NCI-H1092 (cell line): ENCODE measurements around the gene BTLA.
"Not testable (repeated sequence)": the region's sequence is repeated elsewhere in the genome, so short reads cannot be mapped to it uniquely, and the experiment has no call there.

Source experiments
- DNase-seq: peaks from one replicate; lab custom pipeline; 2025; lab: John Stamatoyannopoulos, UW

Gene BTLA

GRCh38 chr3:112498914-112499711 lies at the start of gene BTLA:
Gene BTLA, minus strand, starts transcription at chr3:112499472. Its CDS starts 114 bp downstream, at chr3:112499358.
- no peak for DNase-seq

- DNase-seq, result no peak
Measured at GRCh38 chr3:112546216-112546759, 47.0 kb upstream of the BTLA start.

GRCh38 chr3:112539825-112540650 lies 40.8 kb upstream of the BTLA start:
- no peak for DNase-seq

- no peak for DNase-seq
Measured at GRCh38 chr3:112531358-112531781, 32.1 kb upstream of the BTLA start.

GRCh38 chr3:112530573-112530972 lies 31.3 kb upstream of the BTLA start:
- DNase-seq, result no peak

GRCh38 chr3:112524127-112524526 lies 24.9 kb upstream of the BTLA start:
- DNase-seq, result not testable (repeated sequence)

- peak; percentile 59 for DNase-seq
Measured at GRCh38 chr3:112519424-112520001, 20.2 kb upstream of the BTLA start.

- DNase-seq, result not testable (repeated sequence)
Measured at GRCh38 chr3:112518970-112519369, 19.7 kb upstream of the BTLA start.

GRCh38 chr3:112514527-112515128 lies 15.4 kb upstream of the BTLA start:
- DNase-seq, result no peak

GRCh38 chr3:112512320-112512719 lies 13.0 kb upstream of the BTLA start:
- no peak for DNase-seq

- DNase-seq, result no peak
Measured at GRCh38 chr3:112508860-112509259, 9.6 kb upstream of the BTLA start.

- DNase-seq, result no peak
Measured at GRCh38 chr3:112508261-112508660, 9.0 kb upstream of the BTLA start.

- no peak for DNase-seq
Measured at GRCh38 chr3:112505907-112506306, 6.6 kb upstream of the BTLA start.

GRCh38 chr3:112504123-112504522 lies 4.9 kb upstream of the BTLA start:
- no peak for DNase-seq

GRCh38 chr3:112503304-112503972 lies 4.2 kb upstream of the BTLA start:
- no peak for DNase-seq

GRCh38 chr3:112500621-112501020 lies 1.3 kb upstream of the BTLA start:
- no peak for DNase-seq

GRCh38 chr3:112497897-112498548 lies 1.2 kb downstream of the BTLA start:
- no peak for DNase-seq

GRCh38 chr3:112496366-112497067 lies 2.8 kb downstream of the BTLA start:
- DNase-seq, result no peak

GRCh38 chr3:112494448-112494767 lies 4.9 kb downstream of the BTLA start:
- DNase-seq, result not testable (repeated sequence)

- no peak for DNase-seq
Measured at GRCh38 chr3:112492124-112492523, 7.1 kb downstream of the BTLA start.
